ENCODE measurements around the gene CFAP97D2.

The CFAP97D2 gene

GRCh38 chr13:114226699-114227323 lies 47.8 kb downstream of the CFAP97D2 start:
- H3K4me3 ChIP-seq (ENCODE audit: low read length) = no peak overlapping the region
- TF ChIP-seq CTCF (conservative IDR thresholded peaks at IDR 0.05; ENCODE audit: low read length) = peak; percentile 94
- DNase-seq (ENCODE audit: low read depth) = peak; percentile 77

DNA sequence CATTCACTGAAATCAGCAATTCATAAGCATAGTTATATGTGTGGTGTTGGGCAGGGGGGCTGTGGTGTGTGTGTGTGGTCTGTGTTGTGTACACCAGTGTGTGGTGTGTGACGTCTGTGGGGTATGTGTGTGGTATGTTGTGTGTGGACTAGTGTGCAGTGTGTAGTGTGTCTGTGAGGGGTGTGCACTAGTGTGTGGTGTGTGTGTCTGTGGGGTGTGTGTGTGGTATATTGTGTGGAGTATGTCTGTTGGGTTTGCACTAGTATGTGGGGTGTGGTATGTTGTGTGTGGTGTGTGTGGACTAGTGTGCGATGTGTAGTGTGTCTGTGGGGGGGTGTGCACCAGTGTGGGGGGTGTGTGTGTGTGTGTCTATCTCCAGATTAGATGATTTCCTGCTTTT lies 48.5 kb downstream of the CFAP97D2 start:
- no peak for TF ChIP-seq CTCF (conservative IDR thresholded peaks at IDR 0.05; ENCODE audit: low read length)
- H3K4me3 ChIP-seq (ENCODE audit: low read length) = no peak overlapping the region
- no peak for DNase-seq (ENCODE audit: low read depth)

DNA sequence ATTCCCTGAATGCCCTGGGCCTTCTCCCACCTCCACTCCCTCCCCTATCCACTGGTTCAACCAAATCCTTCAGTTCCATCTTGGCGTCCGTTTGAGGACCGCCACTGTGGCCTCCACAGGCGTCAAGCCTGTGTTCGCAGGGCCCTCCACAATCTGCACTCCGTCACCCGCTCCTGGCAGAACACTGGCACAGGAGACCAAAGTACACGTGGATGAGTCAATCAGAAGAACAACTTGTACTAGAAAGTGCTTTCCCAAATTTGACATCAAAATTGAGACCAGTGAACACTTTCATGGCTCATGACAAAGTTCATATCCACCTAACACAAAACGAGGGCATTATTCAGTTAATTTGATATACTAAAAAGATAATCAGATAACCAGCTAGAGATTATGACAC lies 49.1 kb downstream of the CFAP97D2 start:
- H3K4me3 ChIP-seq (ENCODE audit: low read length) = no peak overlapping the region
- no peak for TF ChIP-seq CTCF (conservative IDR thresholded peaks at IDR 0.05; ENCODE audit: low read length)
- no peak for DNase-seq (ENCODE audit: low read depth)

- no peak overlapping the region for H3K4me3 ChIP-seq (ENCODE audit: low read length)
- DNase-seq (ENCODE audit: low read depth) = peak; percentile 62
- TF ChIP-seq CTCF (conservative IDR thresholded peaks at IDR 0.05; ENCODE audit: low read length) = no peak
Measured at GRCh38 chr13:114229506-114229905, 50.4 kb downstream of the CFAP97D2 start.

DNA sequence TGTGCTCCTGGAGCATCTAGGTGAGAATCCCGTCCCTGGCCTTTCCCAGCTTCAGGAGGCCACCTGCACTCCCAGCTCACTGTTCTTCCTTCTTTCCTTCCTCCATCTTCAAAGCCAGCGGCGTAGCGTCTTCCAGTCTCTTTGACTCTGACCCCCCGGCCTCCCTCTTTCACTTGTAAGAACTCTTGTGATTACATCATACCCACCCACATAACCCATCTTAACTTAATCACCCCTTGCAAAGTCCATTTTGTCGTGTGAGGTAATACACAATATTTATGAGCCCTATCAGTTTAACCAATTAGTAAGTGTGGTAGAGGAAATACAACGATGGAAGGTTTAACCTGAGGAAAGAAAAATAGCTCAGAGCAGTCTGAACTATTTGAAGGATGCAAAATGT lies 51.1 kb downstream of the CFAP97D2 start:
- DNase-seq (ENCODE audit: low read depth) = peak; percentile 54
- no peak overlapping the region for H3K4me3 ChIP-seq (ENCODE audit: low read length)
- no peak for TF ChIP-seq CTCF (conservative IDR thresholded peaks at IDR 0.05; ENCODE audit: low read length)

DNA sequence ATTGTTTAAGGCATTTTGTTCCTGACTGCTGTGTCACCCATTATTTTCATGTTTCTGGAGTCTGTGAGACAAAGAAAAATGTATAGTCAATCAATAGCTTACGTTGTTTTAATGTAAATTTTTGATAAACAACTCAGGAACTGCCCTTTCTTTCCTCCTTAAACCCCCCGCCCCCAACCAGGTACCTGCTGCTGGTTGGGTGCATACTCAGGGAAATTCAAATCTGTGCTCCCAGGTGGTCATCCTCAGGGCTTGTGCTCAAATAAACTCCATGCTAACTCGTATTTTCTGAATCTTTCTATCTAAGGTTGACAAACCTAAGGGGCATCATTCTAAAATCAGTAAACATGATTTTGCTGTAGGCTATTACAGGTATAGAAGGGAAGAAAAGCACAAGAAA lies 51.5 kb downstream of the CFAP97D2 start:
- no peak for TF ChIP-seq CTCF (conservative IDR thresholded peaks at IDR 0.05; ENCODE audit: low read length)
- DNase-seq (ENCODE audit: low read depth) = no peak
- no peak overlapping the region for H3K4me3 ChIP-seq (ENCODE audit: low read length)

- no peak for DNase-seq (ENCODE audit: low read depth)
- TF ChIP-seq CTCF (conservative IDR thresholded peaks at IDR 0.05; ENCODE audit: low read length) = no peak
- H3K4me3 ChIP-seq (ENCODE audit: low read length) = no peak overlapping the region
Measured at GRCh38 chr13:114231886-114232285, 52.8 kb downstream of the CFAP97D2 start.

Data from AG10803 (cell line).